AG04450 (cell line): ENCODE measurements around the gene KCTD10. TPM values are rescaled to one million over a fixed set of nuclear protein-coding genes. Genes with fewer than 3 reads are reported as not detected.
A peak's percentile ranks its signal among the peaks of the same experiment; 100 is the strongest.

Experiments used
- CTCF ChIA-PET: fragments of 300-600, 350-600 bp; formaldehyde crosslinking; extraction: SDS; loops from one replicate; lab custom pipeline; 2022; ENCODE audit warnings: antibody characterized with exemption, inconsistent platforms; lab: Charles Lee
- POLR2A ChIA-PET: fragments of 350-600 bp; formaldehyde crosslinking; extraction: SDS; loops from one replicate; lab custom pipeline; 2021; ENCODE audit warnings: antibody characterized with exemption, inconsistent platforms; lab: Yijun Ruan, JAX
- DNase-seq: peaks from one replicate; pipeline ENCODE4 v3.0.0-alpha.2; 2011; ENCODE audit warnings: low read depth, low spot score
- H3K27ac ChIP-seq: one replicate; pipeline ENCODE4 v1.5.1; 2012; ENCODE audit warnings: low read depth, low read length, control low read depth
- H3K27me3 ChIP-seq: one replicate; pipeline ENCODE4 v1.6.0; 2012; ENCODE audit warnings: low read length; ENCODE audit not compliant: control insufficient read depth, insufficient read depth
- H3K4me3 ChIP-seq: 2 replicates; pipeline ENCODE4 v1.5.1; 2011; ENCODE audit warnings: mild to moderate bottlenecking, low read depth, low read length, control low read depth
- H3K9me3 ChIP-seq: 2 replicates; pipeline ENCODE4 v1.5.1; 2012; ENCODE audit warnings: low read length; ENCODE audit not compliant: control insufficient read depth, insufficient read depth
- polyA plus RNA-seq: library from polyadenylated mRNA; depleted of rRNA; stranded (reverse); fragments of >200 nt; gene quantifications from 2 replicates; pipeline ENCODE4 v1.2.3, GENCODE V29; 2011
- TF ChIP-seq, protein P1 (sequence below): IDR thresholded peaks from 2 replicates; pipeline ENCODE4 v1.5.1; 2011; ENCODE audit warnings: low read depth, low read length, control low read depth, inconsistent platforms

KCTD10 gene
- polyA plus RNA-seq, 1 experiment, result 128 TPM

- ChIA-PET POLR2A (interaction anchor here (0.5 to 2.6 kb wide), 12 partner anchors 10 to 308 kb away, joined by 3 to 12 read pairs (median 4); partner anchors contain the start of genes KCTD10, MMAB, MVK and UBE3B), CTCF (interaction anchor here (0.8 to 2.4 kb wide), 3 partner anchors 14 to 35 kb away, joined by 3 to 9 read pairs (median 7); partner anchors contain the start of genes KCTD10 and UBE3B)
- Histone ChIP-seq H3K27ac (peak overlapping the region; percentile 98), H3K27me3 (no peaks in the 10 kb centered on the region), H3K4me3 (peak overlapping the region; percentile 48), H3K9me3 (no peaks in the 10 kb centered on the region)
- TF ChIP-seq, protein P1, sequence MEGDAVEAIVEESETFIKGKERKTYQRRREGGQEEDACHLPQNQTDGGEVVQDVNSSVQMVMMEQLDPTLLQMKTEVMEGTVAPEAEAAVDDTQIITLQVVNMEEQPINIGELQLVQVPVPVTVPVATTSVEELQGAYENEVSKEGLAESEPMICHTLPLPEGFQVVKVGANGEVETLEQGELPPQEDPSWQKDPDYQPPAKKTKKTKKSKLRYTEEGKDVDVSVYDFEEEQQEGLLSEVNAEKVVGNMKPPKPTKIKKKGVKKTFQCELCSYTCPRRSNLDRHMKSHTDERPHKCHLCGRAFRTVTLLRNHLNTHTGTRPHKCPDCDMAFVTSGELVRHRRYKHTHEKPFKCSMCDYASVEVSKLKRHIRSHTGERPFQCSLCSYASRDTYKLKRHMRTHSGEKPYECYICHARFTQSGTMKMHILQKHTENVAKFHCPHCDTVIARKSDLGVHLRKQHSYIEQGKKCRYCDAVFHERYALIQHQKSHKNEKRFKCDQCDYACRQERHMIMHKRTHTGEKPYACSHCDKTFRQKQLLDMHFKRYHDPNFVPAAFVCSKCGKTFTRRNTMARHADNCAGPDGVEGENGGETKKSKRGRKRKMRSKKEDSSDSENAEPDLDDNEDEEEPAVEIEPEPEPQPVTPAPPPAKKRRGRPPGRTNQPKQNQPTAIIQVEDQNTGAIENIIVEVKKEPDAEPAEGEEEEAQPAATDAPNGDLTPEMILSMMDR, result 0 out of 2 replicates have a peak, but pooled peaks have one; percentile 1
- peak; percentile 98 for DNase-seq
Observed at GRCh38 chr12:109462868-109463692, 14.0 kb downstream of the KCTD10 start.

DNA sequence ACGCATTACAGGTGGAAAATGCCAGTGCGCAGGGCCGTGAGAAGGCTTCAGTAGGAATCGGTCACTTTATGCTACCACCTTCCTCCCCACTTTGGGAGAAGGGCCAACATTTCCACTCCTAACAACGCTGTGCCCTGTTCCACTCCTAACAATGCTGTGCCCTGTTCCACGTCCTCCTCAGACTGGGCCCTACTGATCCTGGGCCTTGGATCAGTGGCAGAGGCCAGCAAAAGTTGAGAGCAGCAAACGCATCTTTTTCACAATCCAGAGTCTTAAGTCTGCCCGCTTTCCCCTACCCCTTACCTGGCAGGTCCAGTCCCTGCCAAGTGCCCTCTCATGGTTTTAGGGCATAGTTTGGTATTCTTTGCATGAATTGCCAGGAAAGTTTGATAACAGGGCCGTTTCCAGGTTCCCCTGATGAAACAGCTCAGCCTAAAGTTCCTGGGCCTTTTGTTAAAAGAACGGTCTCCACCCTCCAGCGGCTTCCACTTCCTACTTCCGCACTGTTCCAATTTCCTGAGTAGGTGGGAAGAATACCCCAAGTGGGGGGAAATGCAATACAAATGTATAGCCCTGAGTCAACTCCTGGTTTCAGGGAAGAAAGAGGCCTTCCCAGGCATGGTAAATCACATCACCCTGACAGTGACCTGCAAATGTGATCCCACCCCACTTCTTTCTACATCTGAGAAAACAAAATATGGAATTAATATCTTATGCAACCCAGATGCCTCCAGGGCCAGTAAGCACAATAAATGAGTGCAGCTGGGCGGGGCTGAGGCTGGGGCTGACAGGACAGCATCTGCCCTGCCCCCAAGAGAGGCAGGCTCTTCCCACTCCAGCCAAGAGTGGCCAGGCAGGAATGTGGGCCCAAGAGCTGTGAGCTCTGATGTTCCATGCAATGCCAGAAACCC is 15.0 kb downstream of the KCTD10 start:
- peak; percentile 88 for DNase-seq
- peak overlapping the region; percentile 98 for H3K27ac ChIP-seq
- CTCF ChIA-PET, result interaction anchor here (0.6 to 2.4 kb wide), 4 partner anchors 15 to 67 kb away, joined by 3 to 7 read pairs (median 4); partner anchors contain the start of genes KCTD10 and UBE3B
- POLR2A ChIA-PET, result interaction anchor here (0.5 to 2.6 kb wide), 7 partner anchors 11 to 307 kb away, joined by 3 to 12 read pairs (median 6); partner anchors contain the start of genes KCTD10 and UBE3B
- no peaks in the 10 kb centered on the region for H3K27me3 ChIP-seq
- peak overlapping the region; percentile 39 for H3K4me3 ChIP-seq
- H3K9me3 ChIP-seq, result no peaks in the 10 kb centered on the region
- TF ChIP-seq, protein P1, result no peak

- no peak for DNase-seq
- Histone ChIP-seq H3K9me3 (no peaks in the 10 kb centered on the region), H3K27ac (peak overlapping the region; percentile 98), H3K27me3 (no peaks in the 10 kb centered on the region), H3K4me3 (no peak overlapping the region)
- TF ChIP-seq, protein P1, result no peak
- ChIA-PET CTCF (interaction anchor here (0.6 to 2.0 kb wide), 3 partner anchors 33 to 66 kb away, joined by 3 to 7 read pairs (median 4); no protein-coding TSS in a partner anchor), POLR2A (interaction anchor here (0.5 to 2.6 kb wide), 3 partner anchors 12 to 29 kb away, joined by 4 to 10 read pairs (median 6); partner anchors contain the start of genes KCTD10 and UBE3B)
Observed at GRCh38 chr12:109461049-109461845, 15.9 kb downstream of the KCTD10 start.

DNA sequence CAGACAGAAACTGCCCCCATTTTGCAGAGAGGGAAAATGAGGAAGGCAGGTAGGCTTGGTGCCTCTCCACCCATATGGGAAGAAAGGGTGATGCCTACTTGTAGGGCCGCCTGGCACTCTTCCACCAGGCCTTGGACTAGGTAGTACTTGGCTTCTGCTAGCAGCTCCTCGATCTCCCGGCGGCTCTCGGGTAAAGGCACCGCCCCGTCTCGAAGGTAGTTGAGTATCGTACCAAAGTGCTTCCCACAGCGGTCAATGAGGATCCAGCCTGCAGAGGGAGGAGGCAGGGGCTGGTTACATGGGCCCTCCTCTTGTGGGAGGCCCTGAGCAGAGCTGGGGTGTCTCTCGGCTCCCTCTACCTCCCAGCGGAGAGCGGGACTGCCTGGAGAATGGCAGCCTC is 16.6 kb downstream of the KCTD10 start:
- Histone ChIP-seq H3K9me3 (no peaks in the 10 kb centered on the region), H3K27me3 (no peaks in the 10 kb centered on the region), H3K27ac (peak overlapping the region; percentile 98), H3K4me3 (no peak overlapping the region)
- TF ChIP-seq, protein P1, result no peak
- CTCF ChIA-PET, result interaction anchor here (2.0 kb wide), 1 partner anchor 32 kb away, joined by 7 read pairs; no protein-coding TSS in a partner anchor
- POLR2A ChIA-PET, result interaction anchor here (0.9 kb wide), 1 partner anchor 17 kb away, joined by 4 read pairs; the partner anchor contains the start of genes KCTD10 and UBE3B
- DNase-seq, result no peak
